GM18508 (cell line): Measurements from ENCODE around the gene CHST10.
"Not testable (repeated sequence)": the region's sequence is repeated elsewhere in the genome, so short reads cannot be mapped to it uniquely, and the experiment has no call there.

Experiments
- ATAC-seq: cut with Tn5 transposase; IDR thresholded peaks from one replicate; pipeline ENCODE4 v1.9.1; 2021; ENCODE audit warnings: moderate number of reproducible peaks; ENCODE audit not compliant: insufficient read depth, unreplicated experiment

Gene CHST10

DNA sequence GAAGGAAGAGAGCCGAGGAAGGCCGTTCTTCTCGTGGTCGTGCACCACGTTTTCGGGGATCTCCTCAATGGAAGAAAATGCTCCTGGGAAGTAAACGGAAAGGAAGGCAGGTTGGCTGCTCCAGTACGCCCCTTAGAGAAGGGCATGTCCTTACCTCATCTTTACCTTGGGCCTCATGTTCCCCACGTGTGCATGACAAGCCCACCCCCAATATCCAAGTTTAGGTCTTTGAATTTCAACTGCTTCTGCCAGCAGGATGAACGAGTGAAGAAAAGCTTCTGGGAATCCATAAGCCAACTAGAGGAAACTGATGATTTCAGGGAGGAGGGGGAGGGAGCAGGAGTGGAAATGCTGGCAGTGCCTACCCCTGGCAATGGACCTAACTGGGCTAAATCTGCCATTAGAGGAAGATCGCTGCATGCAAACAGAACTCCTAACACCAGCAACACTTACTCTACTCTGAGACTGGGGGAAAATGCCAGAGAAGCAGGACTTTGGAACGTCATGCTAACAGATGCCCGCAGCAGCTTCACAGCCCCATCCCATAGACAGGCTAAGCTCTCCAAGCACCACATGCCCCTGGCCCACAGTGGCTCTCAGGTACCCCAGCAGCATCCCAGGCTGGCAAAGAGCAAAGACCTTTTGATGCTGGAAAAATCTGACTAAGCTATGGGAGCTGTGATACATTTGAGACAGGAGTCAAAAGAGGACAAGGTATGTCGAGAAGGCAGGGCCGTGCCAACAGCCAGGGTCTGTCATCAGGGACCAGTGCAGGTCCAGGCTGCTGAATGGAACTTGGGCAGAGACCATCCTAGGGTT lies 21.7 kb downstream of the CHST10 start:
- ATAC-seq: no peak

DNA sequence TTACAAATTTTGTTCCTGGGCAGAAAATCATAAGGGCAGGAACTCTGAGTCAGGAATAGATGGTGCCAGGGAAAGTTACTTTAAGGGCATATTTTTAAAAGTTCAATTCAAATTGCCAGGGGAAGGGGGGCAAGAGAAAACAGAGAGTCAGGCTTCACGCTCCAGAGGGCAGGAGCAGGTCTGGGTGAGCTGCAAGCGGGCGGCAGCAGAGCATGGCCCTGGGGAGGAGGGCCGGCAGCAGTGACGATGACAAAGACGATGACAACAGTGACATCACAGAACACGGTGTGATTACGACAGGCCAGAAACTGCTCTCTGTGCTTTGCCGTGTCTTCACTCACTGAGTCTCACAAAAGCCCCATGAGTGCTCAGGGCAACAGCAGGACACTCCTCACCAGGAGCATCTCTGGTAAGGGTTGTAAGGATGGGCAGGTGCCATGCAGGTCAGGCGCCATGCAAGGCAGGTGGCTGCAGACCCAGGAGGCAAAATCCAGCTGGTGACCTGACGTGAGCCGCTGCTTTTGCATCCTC lies 23.3 kb downstream of the CHST10 start:
- peak; percentile 42 for ATAC-seq

DNA sequence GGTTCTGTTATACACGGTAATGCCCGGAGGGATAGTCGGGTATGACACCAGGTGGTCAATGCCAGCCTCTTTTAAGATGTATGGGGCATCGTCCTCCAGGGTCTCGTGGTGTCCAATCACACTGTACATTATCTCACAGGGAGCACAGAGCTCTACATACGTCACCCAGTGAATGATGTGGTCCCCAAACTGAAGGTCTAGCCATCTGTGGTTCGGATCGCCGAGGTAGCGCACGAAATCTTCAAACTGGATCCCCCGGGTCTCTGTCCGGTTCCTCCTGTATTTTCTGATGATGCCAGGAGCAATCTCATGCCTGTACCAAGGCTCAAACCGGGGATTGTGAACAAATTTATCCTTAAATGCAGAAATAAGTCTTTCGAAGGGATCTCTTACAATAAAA lies 24.1 kb downstream of the CHST10 start:
- ATAC-seq: no peak

DNA sequence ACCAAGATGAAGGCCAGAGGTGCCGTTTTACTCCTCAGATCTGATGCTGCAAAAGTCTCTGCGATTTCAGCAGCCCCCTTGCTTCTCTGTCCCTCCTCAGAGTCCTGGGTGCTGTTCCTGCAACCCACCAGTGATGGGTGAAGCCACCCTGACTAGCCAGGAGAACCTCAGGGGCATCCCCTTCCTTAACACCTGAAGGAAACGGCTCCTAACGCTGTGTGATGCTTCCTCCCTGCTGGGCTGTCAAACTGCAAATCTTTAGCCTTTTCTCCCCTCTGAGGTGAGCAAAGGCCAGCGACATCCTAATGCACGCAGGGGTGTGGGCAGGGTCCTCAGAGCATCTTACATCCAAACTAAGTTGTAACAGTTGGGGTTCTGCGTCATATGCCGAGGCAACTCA lies 24.8 kb downstream of the CHST10 start:
- no peak for ATAC-seq

DNA sequence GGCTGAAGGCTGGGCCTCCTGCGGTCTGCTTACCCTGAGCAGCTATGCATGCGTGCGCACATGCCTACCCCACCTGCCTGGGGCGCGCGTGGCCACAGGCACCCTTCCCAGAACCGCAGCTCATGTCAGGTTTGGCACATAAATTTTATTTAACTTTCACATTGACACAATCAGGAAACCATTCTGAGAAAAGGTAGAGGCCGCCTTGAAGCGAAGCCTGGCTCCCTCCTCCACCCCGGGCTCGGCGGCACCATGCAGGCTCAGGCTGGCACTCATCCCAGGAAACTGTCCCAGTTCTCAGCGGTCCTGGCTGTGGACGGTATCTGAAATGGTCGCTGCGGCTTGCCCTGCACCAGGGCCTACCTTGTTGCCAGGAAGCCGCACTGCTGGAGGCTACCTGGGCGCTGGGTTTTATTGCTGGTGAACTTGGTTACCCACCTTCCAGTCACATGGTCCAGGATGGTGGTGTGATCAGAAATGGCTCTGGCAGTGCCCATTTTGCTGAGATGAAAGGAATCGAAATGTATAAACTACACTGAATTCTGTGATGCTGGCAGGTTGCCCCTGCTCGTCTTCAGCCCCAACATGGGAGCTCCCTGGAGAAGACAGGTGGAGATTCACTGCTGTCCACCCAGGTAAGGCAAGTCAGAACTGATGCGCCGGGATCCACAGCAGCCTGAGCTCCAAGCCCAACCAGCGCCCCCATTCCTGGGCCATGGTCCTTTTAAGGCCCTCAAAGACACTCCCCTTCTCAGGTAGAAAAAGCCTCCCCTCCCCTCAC lies 25.5 kb downstream of the CHST10 start:
- no peak for ATAC-seq

DNA sequence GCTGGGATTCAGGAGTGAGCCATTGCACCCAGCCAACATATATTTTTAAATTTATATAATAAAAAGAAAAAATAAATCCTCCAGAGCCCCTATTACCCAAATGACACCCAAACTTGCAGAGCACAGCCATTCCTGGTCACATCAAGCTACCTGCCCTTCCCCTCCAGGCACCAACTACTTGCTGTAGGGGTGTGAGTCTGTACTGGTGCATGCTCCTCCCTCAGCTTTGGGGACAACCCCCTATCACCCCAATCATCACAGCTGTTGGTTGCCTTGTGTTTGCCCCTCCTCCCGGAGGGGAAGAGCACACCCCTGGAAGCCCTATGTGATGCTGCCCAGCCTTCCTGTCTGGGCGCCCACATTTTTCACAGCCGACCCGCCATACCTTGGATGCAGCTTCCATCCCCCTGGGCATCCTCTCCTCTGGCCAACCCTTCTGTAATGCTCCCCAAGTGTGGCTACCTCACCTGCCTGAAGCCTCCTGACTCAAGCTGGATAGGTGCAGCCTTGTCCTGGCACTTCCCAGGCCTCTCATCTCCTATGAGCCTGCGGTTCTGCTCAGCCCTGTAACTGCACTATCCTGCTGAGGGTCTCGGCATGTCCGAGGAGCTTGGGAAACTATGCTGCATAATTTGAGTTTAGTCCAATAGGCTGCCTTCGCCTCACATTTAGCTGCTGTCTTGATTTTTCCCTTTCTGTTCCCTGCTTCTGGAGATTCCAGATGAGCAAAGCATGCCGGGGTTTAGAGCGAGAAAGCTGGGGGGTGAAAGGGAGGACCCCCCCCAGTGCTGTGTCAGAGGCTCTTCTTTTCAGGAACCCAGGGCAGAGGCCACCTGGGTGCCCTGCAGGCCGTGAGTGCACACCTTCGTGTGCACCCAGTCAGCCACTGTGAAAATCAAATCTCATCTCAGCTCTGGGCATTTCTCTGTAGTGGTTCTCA lies 27.2 kb downstream of the CHST10 start:
- no peak for ATAC-seq

DNA sequence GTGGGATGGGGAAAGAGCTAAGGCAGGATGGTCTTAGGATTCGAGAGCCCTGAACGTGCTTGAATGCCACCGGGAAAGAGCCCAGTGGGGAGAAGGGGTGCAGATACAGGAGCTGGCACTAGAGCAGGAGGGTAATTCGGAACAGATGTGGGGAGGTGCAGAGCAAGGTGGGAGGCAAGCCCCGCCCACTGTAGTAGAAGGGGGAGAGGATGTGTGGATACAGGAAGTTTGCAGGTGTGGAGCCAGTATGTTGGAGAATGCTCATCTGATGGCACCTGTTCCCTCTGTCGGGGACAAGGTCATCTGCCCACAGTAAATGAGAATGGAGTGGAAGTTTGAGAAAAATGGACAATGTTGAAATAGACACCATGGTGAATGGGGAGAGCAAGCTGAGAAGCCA lies 28.8 kb downstream of the CHST10 start:
- no peak for ATAC-seq

DNA sequence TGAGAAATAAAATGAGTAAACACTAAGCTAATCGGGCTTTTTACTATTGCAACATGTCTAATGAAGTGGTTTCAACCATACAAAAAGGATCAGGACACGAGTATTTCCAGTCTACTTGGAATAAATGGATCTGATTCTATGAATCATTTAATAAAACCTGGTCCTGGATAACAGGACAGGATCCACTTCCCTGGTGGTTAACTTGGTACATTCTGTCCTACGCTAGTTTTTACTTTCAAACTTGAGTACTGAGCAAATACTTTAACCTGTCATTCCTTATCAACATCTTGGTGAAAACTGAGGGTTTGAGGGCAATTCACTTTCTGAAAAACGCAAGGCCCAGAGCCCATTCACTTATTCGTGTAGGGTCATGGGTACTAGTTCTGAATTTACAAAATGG lies 33.5 kb downstream of the CHST10 start:
- no peak for ATAC-seq

DNA sequence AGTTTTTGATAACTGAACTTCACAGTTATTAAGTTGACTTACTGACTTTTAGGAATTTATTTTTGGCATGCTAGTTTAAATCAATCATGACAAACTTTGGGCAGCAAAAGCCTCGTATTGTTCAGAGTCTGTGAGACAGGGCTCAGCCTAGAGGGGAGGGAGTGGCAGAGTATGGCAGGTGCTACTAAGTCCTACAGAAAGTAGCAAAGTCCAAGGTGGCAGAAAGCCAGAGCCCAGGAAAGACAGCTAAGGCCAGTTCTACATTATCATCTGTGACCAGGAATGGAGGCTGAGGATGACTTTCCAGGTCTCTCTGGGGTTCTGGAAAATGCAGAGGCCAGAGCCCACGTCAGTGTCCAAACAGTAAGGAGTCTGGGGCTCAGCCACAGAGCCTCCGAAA lies 34.2 kb downstream of the CHST10 start:
- ATAC-seq: no peak

DNA sequence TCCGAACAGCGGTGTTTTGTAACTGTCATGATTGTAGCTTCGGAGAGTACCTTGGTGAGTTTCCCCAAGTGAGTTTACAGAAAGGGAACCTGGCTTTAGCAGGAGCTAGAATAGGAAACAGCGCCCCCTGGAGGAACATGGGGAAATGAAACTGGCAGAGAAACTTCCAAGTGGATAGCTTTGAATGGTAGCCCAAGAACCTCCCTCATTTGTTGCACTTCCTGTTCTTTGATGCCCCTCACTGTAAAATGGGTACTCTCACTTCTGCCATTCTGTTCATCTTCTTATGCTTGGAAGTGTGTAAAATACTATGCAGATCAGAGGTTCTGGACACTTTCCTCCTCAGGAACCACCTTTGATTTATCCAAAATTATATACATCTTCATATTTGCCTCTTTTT lies 36.2 kb downstream of the CHST10 start:
- ATAC-seq: peak; percentile 63

DNA sequence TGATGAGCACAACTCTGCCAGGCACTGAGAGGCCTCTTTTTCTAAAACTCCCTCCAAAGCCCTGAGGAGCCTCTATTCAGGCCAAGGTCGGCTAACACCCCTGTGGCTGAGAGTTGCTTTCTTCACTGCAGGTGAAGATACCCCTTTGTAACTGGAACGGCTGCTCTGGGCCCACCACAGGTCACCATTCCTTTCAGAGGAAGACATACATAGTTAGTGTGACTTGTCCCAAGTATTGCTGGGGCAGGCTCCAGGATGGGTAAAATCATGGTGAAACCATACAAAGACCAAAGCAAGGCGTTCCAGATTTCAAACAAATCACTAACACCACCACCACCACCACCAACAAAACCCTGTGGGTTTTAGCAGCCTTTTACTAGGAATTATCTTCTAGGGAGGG lies 36.8 kb downstream of the CHST10 start:
- no peak for ATAC-seq

DNA sequence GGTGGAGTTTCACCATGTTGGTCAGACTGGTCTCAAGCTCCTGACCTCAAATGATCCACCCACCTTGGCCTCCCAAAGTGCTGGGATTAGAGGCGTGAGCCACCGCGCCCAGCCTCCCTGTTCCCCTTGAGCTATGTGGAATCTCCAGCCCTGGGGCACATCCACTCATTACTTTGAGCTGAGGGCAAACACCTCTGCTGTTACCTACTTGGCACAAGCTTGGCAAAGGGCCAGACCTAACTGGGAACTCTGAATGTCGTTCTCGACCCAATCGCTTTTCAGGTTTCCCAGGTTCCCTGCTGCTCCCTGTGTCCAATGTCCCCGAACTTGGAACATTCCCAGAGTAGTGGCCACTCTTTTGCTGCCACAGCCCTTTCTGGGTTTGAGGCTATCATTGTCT lies 40.6 kb downstream of the CHST10 start:
- no peak for ATAC-seq

DNA sequence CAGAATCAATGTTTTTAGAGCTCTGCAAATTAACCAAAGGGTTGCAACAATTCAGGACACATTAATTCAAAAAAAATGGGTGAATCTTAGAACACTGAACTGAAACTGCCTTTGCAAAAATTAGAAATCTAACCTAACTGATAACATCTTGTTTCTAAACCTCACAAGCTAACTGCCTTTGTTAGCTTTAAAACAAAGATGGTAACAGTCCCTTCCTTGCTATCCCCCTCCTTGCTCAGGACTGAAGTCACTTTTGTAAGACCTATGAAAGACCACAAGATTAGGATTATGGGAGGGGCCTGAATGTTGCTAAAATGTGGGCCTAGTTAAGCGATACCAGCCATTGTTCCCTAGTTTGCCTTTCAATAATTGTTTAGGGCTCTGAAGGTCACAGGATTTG lies 50.3 kb downstream of the CHST10 start:
- ATAC-seq: no peak

DNA sequence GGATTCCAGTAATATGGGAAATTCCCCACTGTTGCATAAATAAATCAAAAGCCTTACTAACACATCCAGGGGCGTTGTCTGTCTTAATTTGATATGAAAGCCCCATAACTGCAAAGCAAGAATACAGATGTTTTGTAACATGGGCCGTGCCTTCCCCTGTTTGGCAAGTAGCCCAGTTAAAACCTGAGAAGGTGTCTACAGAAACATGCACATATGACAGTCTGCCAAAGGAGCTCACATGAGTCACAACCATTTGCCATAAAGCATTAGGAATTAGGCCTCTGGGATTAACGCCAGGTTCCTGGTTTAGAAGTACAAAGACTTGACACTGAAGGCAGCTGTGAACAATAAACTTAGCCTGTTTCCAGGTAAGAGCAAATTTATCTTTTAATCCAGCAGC lies 52.0 kb downstream of the CHST10 start:
- no peak for ATAC-seq

DNA sequence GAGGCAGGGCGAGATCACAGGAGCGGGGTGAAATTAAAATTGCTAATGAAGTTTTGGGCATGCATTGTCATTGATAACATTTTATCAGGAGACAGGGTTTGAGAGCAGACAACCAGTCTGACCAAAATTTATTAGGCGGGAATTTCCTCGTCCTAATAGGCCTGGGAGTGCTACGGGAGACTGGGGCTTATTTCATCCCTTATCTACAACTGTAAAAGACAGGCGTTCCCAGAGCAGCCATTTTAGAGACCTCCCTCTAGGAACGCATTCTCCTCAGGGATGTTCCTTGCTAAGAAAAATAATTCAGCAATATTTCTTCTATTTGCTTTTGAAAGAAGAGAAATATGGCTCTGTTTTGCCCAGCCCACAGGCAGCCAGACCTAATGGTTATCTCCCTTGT lies 55.2 kb downstream of the CHST10 start:
- ATAC-seq: not testable (repeated sequence)

DNA sequence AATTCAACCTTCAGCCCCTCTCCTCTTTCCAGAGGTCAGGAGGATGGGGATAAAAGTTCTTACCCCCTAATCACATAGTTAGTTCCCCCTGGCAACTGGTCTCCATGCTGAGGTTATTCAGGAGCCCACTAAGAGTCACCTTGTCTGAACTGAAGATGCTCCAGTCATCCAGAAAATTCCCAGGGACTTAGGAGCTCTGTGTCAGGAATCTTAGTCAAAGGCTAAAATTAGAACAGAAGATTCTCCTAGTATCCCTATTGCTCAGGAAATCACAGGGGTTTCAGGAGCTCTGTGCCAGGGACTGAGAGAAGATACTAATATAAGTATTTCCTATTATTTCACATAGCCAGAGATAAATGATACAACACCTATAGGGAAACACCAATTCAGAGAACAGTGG lies 57.9 kb downstream of the CHST10 start:
- ATAC-seq: no peak

DNA sequence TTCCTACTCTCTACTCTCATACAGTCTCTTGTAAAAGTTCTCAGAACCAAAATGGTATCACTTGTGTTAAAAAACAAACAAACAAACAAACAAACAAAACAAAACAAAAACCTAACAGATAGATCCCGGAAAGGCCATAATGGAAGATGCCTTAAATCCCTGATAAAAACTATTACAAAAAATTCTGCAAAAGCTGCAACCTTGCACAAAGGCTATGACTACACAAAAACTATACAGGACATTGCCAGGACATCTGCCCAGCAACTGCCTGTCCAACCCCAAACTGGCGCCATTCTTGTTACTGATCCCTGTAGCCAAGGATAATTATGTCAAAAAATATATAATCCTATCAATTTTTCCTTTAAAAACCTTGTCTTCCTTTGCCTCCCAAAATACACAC lies 58.9 kb downstream of the CHST10 start:
- ATAC-seq: no peak

DNA sequence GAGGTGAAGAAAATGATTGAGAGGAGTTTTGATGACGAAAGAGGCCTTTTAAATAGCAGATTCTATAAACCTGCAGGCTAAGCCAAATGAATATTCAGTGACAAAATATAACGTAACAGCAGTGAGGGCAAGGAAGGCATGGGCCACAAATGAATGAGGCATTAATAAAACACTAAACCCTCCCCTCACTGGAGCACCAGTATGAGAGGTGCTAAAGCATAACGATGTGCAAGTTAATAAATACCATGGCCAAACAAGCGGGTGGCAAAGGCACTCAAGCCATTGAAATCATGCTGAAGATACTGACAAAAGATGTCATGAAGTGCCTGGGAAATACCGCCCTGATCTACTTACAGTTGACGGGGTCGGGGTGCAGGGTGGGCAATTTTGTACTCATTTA lies 64.9 kb downstream of the CHST10 start:
- no peak for ATAC-seq

DNA sequence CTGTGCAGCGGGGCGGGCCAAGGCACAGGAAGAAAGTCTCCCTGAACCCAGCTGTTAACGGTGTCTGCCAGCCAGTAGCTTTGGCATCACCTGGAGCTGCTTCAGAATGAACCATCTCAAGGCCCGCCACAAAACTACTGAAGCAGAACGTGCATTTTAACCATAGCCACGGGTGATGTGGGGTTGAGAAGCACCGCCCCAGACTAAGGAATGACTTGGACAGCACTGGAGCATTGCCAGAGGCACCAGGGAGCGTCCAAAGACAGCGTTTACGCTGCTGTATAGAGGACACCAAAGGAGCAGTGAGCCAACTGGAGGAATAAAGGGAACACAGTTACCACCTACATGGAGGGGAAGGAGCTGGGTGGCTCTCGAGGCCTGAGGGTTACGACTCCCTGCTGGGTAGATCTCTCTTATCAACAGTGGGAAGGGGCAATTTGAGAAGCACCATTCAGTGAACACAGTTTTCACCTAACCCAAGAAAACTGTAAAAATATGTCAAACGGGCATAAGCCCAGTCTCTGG lies 66.7 kb downstream of the CHST10 start:
- ATAC-seq: no peak

DNA sequence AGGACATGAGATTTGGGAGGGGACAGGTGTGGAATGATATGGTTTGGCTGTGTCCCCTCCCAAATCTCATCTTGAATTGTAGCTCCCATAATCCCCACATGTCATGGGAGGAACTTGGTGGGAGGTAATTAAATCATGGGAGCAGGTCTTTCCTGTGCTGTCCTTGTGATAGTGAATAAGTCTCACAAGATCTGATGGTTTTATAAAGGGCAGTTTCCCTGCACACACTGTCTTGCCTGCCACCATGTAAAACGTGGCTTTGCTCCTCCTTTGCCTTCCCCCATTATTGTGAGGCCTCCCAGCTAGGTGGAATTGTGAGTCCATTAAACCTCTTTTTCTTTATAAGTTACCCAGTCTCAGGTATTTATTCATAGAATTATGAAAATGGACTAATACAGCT lies 72.3 kb downstream of the CHST10 start:
- not testable (repeated sequence) for ATAC-seq
